Measurements from ENCODE around the gene SEPTIN2.
"Not testable (repeated sequence)": the region's sequence is repeated elsewhere in the genome, so short reads cannot be mapped to it uniquely, and the experiment has no call there.

Gene SEPTIN2

GRCh38 chr2:241314226-241315092, 1.3 kb upstream of the SEPTIN2 start:
- DNase-seq = no peak

DNA sequence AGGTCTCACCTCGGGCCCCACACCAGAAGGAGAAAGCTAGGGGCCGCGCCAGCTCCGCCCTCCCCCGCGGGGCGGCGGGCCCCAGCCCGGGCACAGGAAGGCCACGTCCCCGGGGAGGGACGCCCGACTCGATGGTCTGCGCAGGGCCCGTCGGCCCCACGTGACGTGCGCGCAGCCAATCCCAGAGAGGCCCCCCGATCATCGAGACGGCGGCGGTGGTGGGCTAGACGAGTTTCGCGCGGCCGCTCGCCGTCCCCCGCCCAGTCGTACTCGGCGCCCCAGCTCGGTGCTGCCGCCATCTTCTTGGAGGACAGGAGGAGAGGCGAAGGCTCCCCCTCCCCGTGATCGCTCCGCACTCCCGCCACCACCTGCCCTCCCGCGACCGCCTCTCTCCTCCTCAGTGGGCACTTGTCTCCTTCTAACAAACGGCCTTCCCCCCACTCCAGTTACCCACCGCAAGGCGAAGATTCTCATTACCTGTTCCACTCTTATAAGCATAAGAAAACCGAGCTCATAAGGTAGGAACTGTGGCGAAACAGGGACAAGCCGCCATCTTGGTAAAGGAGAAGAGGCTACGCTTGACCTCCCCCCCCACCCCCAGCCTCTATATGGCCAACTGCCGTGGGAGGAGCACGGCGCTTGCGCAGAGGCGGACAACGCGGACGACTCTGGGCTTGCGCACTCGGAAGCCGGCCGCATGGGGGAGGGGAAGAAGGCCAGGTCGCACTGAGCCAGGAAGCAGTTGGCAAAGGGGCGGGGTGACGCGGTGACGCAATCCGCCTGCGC, 439 bp upstream of the SEPTIN2 start, which contains the start of gene HDLBP:
TSS of gene HDLBP (minus strand) at position 580 of the 786 bp plus-strand sequence. CDS start 48,803 bp downstream, outside the sequence.
- peak; percentile 92 to 98 for DNase-seq

GRCh38 chr2:241316825-241317224, 1.1 kb downstream of the SEPTIN2 start:
- no peak for DNase-seq

DNA sequence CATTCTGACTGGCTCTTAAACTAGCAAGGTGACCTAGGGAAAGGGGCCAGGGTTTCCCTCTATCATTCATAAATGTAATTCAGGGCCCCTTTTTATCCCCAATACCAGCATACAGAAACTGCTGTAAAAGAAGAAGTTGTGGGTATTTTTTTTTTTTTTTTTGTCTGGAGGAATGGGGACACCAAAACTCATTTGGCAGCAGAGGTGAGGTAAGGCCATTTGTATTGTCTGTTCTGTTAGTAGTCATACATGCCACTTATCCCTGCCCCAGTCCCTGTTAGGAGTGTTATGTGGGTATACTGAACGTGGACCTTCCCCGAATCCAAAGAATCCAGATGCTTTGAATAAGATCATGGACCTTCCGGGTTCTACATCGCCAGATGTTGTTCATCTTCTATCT, 1.7 kb downstream of the SEPTIN2 start:
- no peak for DNase-seq

DNA sequence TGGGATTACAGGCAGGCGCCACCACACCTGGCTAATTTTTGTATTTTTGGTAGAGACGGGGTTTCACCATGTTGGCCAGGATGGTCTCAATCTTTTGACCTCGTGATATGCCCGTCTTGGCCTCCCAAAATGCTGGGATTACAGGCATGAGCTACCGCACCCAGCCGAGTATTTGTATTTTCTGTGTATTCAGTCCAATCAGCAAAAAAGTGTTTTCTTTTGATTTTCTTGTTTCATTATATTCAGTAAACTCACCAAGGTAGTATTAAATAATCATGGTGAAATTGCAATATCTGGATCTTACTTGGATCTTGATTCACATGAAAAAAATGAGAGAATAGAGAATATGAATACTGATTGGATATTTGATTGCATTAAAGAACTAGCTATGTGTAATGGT, 3.1 kb downstream of the SEPTIN2 start:
- DNase-seq = not testable (repeated sequence)

DNA sequence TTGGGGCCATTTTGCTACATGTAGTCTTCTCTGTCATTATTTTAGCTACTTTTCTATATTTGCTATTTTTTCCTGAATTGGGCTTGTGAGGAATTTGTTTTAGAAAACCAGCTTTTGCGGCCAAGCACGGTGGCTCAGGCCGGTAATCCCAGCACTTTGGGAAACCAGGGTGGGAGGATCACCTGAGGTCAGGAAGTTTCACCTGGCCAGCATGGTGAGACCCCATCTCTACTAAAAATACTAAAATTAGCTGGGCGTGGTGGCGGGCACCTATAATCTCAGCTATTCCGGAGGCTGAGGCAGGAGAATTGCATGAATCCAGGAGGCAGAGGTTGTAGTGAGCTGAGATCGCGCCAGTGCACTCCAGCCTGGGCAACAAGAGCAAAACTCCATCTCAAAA, 4.7 kb downstream of the SEPTIN2 start:
- no peak for DNase-seq

- DNase-seq = no peak
These were observed 5.3 kb downstream of the SEPTIN2 start for GRCh38 chr2:241321033-241321432.

DNA sequence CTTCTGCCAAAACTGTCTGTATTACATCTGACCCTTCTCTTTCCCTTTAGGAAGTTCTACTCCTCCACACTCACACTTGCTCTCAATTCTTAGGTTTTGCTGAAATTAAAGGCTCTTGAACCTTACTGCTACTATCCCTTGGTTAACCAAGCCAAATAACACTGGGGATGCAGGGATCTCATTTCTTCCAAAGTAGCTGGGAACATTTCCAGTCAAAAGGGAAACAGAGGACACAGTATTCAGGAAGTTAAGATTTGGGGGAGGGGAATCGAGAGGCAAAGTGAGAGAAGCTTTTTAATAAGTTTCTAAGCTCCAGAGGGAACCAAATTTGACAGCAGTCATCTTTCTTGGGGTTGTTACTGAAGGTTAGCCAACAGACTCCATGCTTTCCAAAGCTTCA, 6.2 kb downstream of the SEPTIN2 start:
- peak in 1 of 2 donors; percentile 38 for DNase-seq

GRCh38 chr2:241323778-241324177, 8.1 kb downstream of the SEPTIN2 start:
- no peak for DNase-seq

DNA sequence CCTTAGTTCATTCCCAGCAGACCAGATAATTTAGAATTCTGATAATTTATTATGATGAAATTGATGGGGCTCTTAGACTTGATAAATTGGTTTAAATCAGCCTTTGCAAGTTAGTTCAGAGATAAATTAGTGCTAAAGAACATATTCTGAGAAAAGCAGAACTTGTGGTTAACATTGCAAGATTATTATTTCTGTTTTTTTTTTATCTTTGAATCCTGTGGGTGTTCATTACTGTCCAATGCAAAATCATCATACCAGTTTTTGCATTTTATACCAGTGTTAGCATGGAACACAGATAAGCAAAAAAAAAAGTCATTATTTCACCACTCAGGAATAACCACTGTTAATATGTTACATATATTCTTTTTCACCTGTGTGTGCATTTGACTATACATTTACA, 9.1 kb downstream of the SEPTIN2 start:
- no peak for DNase-seq

- DNase-seq = no peak
These were observed 9.5 kb downstream of the SEPTIN2 start for GRCh38 chr2:241325257-241325656.

- no peak for DNase-seq
These were observed 14.2 kb downstream of the SEPTIN2 start for GRCh38 chr2:241329669-241330615.

- no peak for DNase-seq
These were observed 14.9 kb downstream of the SEPTIN2 start for GRCh38 chr2:241330616-241330981.

DNA sequence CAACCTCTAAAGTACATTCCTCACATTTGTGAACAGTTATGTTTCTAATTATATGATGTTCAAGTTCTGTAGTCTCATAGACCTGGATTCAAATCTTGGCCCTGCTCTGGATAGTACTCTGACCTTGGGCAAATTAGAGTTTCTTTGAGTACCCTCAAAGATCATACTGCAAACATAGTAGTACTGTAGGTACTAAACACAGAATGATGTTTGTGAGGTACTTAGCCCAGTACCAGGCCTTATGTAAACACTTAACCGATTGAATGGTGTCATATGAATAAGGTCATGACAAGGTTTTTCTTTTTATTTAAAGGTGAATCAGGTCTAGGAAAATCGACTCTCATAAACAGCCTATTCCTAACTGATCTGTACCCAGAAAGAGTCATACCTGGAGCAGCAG, 19.1 kb downstream of the SEPTIN2 start:
- DNase-seq = no peak

DNA sequence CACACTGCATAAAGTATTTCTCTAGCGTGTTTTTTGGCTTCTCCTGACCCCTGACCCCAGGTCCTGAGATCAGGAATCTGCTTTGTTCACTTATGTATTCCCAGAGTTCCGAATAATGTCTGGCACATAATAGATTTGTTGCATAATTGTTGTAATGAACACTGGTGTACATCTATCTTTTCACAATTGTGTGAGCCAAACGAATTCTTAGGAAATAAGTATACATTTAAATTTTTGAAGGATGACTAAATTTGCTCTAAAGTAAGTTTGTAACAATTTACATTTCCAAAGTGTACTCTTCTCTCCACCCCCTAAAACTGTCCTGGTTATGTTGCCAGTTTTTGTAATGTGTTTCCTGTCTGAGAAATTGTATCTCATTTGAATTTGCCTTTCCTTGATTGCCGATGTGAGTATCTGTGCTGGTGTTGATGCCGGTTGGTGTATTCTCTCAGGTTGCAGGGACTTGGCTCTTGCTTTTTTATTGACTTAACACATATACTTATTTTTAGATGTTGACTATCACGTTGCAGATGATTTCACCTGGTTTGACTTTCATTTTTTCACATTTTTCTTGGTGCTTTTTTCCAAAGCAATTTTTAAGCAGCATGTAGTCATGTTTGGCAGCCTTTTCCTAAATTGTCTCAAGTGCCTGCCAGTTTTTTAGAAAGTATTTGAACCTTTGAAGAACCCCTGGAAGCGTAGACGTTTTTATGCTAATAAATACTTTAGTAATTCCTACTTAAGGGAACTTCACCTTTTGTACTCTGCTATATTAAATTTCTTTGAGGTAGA, 24.3 kb downstream of the SEPTIN2 start:
- DNase-seq = no peak

GRCh38 chr2:241340631-241341163, 25.0 kb downstream of the SEPTIN2 start:
- DNase-seq = no peak

DNA sequence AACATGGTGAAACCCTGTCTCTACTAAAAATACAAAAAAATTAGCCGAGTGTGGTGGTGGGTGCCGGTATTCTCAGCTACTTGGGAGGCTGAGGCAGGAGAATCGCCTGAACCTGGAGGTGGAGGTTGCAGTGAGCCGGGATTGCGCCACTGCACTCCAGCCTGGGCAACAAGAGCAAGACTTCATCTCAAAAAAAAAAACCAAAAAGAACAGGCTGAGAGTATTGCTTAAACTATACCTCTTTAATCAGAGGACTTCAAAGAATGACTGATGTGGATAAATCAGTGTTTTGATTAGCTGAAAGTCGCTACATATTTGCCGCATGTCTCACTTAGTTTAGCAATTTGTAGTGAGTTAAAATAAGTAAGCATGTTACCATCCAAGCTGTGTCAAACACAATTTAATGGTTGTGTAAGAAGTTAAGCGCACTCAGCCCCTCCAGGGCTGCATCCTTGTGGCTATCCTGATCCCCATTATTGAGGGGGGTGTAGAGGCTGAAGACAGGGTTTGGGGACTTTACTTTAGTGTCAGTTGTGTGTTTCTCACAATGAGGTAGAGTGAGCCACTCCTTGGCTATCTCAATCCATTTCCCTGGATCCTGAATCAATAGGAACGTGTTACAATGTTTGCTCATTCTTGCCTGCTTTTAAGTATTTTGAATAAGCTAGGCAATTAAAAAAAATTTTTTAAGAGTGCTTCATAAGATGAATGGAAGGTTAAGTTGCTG, 29.4 kb downstream of the SEPTIN2 start:
- no peak for DNase-seq

DNA sequence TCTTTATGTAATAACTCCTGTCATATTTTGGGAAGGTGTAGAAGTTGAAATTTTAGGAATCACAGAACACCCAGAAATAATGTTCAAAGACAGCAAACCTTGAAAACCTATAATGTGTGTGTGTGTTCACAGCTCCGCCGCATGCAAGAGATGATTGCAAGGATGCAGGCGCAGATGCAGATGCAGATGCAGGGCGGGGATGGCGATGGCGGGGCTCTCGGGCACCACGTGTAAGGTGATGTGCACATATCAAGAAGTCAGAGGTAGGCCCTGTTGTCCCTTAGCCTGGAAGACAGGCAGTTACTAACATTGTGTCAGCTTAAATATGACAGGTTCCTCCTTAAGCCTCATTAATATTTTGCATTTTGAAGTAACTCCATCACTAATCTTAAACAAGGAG, 34.2 kb downstream of the SEPTIN2 start:
- DNase-seq = no peak

- DNase-seq = no peak
These were observed 34.8 kb downstream of the SEPTIN2 start for GRCh38 chr2:241350530-241350877.

GRCh38 chr2:241350878-241351639, 35.3 kb downstream of the SEPTIN2 start:
- no peak for DNase-seq

All from hippocampal formation (tissue), 2 donors.